DND-41 (cell line): ENCODE results near the gene SIX3.

Experiments used
- CTCF ChIP-seq: IDR thresholded peaks from 2 replicates; pipeline ENCODE4 v1.5.1; 2012; ENCODE audit warnings: borderline replicate concordance, low read length, moderate library complexity, mild to moderate bottlenecking; ENCODE audit not compliant: poor library complexity, severe bottlenecking; ENCODE audit errors: extremely low read depth
- EZH2 ChIP-seq: IDR thresholded peaks from 3 replicates; pipeline ENCODE4 v1.6.1; 2012; ENCODE audit warnings: borderline replicate concordance, low read depth, mild to moderate bottlenecking, moderate library complexity, low read length, inconsistent platforms; ENCODE audit not compliant: severe bottlenecking

GRCh38 chr2:44953499-44953883 is 12.0 kb downstream of the SIX3 start:
- TF ChIP-seq CTCF (no peak), EZH2 (no peak)
